Loucy (cell line): ENCODE measurements around the gene CYP2D6.

Experiments
- H2AFZ ChIP-seq: fragments of 200-600 bp; sonication (generic); 2 replicates; pipeline ENCODE4 v1.6.0; 2016; ENCODE audit warnings: antibody characterized with exemption, mild to moderate bottlenecking, low read length, moderate library complexity
- H3F3A ChIP-seq: fragments of 200-600 bp; 2 replicates; pipeline ENCODE4 v1.6.0; 2016; ENCODE audit warnings: antibody characterized with exemption, low read depth, mild to moderate bottlenecking
- H3K27me3 ChIP-seq: fragments of 200-600 bp; sonication (generic); 2 replicates; pipeline ENCODE4 v1.6.1; 2014; ENCODE audit warnings: low read length, mild to moderate bottlenecking; ENCODE audit not compliant: insufficient read depth, poor library complexity, severe bottlenecking
- H3K36me3 ChIP-seq: fragments of 200-600 bp; sonication (generic); 2 replicates; pipeline ENCODE4 v1.6.1; 2016; ENCODE audit warnings: low read length; ENCODE audit not compliant: insufficient read depth
- H3K4me1 ChIP-seq: fragments of 200-600 bp; sonication (generic); 2 replicates; pipeline ENCODE4 v1.5.1; 2014; ENCODE audit warnings: low read length, mild to moderate bottlenecking; ENCODE audit not compliant: insufficient read depth, poor library complexity, severe bottlenecking
- H3K4me2 ChIP-seq: fragments of 200-600 bp; sonication (generic); 2 replicates; pipeline ENCODE4 v1.6.0; 2014; ENCODE audit warnings: antibody characterized with exemption, low read length, low read depth, mild to moderate bottlenecking; ENCODE audit not compliant: poor library complexity, severe bottlenecking
- H3K4me3 ChIP-seq: fragments of 200-600 bp; sonication (generic); 2 replicates; pipeline ENCODE4 v1.5.1; 2014; ENCODE audit warnings: low read length, mild to moderate bottlenecking, mixed read lengths; ENCODE audit not compliant: poor library complexity, severe bottlenecking
- H3K79me2 ChIP-seq: fragments of 200-600 bp; sonication (generic); 2 replicates; pipeline ENCODE4 v1.6.1; 2014; ENCODE audit warnings: low read length; ENCODE audit not compliant: insufficient read depth
- H3K9ac ChIP-seq: fragments of 200-600 bp; sonication (generic); 2 replicates; pipeline ENCODE4 v1.6.0; 2014; ENCODE audit warnings: mild to moderate bottlenecking, low read depth, low read length, moderate library complexity; ENCODE audit not compliant: poor library complexity, severe bottlenecking
- H3K9me2 ChIP-seq: fragments of 200-600 bp; sonication (generic); replicated peaks from 2 replicates; pipeline ENCODE4 v1.6.1; 2016; ENCODE audit warnings: low read depth, low read length, mixed read lengths
- H3K9me3 ChIP-seq: fragments of 200-600 bp; sonication (generic); 2 replicates; pipeline ENCODE4 v1.6.1; 2014; ENCODE audit warnings: mild to moderate bottlenecking, antibody characterized with exemption, low read length, low read depth; ENCODE audit not compliant: insufficient read depth
- H4K20me1 ChIP-seq: fragments of 200-600 bp; sonication (generic); 2 replicates; pipeline ENCODE4 v1.6.0; 2014; ENCODE audit warnings: antibody characterized with exemption, low read length, mild to moderate bottlenecking; ENCODE audit not compliant: insufficient read depth, poor library complexity, severe bottlenecking
- CTCF ChIP-seq: fragments of 200-600 bp; sonication (generic); conservative IDR thresholded peaks from 2 replicates; pipeline ENCODE4 v1.5.1; 2014; ENCODE audit warnings: mild to moderate bottlenecking, antibody characterized with exemption, low read length
- EZH2phosphoT487 ChIP-seq: fragments of 200-600 bp; IDR thresholded peaks from 2 replicates; pipeline ENCODE4 v1.6.1; 2018; ENCODE audit warnings: antibody characterized with exemption, mild to moderate bottlenecking, moderate library complexity, borderline replicate concordance

The CYP2D6 gene

GRCh38 chr22:42084874-42085273 lies 45.7 kb downstream of the CYP2D6 start:
- peaks cover 81% of the 10 kb centered on the region for H3K79me2 ChIP-seq
- 0 out of 2 replicates have a peak, but pooled peaks cover 9% of the 10 kb centered on the region for H3F3A ChIP-seq
- no peak overlapping the region for H3K9ac ChIP-seq
- peaks cover 40% of the 10 kb centered on the region for H3K36me3 ChIP-seq
- H3K4me1 ChIP-seq, result peaks cover 24% of the 10 kb centered on the region
- no peak overlapping the region for H3K4me2 ChIP-seq
- H4K20me1 ChIP-seq, result peaks cover 23% of the 10 kb centered on the region
- H3K9me3 ChIP-seq, result no peaks in the 10 kb centered on the region
- no peak for TF ChIP-seq CTCF
- no peak for TF ChIP-seq EZH2phosphoT487
- H3K4me3 ChIP-seq, result no peak overlapping the region
- H2AFZ ChIP-seq, result no peak overlapping the region
- H3K9me2 ChIP-seq, result no peaks in the 10 kb centered on the region
- H3K27me3 ChIP-seq, result no peaks in the 10 kb centered on the region

GRCh38 chr22:42083119-42083518 lies 47.5 kb downstream of the CYP2D6 start:
- Histone ChIP-seq H3K4me2 (no peak overlapping the region), H3K9me3 (no peaks in the 10 kb centered on the region), H4K20me1 (peaks cover 11% of the 10 kb centered on the region), H3K4me3 (no peak overlapping the region), H3K4me1 (peaks cover 24% of the 10 kb centered on the region), H2AFZ (no peak overlapping the region), H3K36me3 (peaks cover 40% of the 10 kb centered on the region), H3F3A (0 out of 2 replicates have a peak, but pooled peaks cover 9% of the 10 kb centered on the region), H3K27me3 (no peaks in the 10 kb centered on the region), H3K79me2 (peaks cover 64% of the 10 kb centered on the region), H3K9ac (no peak overlapping the region), H3K9me2 (no peaks in the 10 kb centered on the region)
- TF ChIP-seq CTCF (no peak), EZH2phosphoT487 (no peak)

GRCh38 chr22:42080287-42080686 lies 50.3 kb downstream of the CYP2D6 start:
- Histone ChIP-seq H3F3A (no peaks in the 10 kb centered on the region), H3K9me3 (no peaks in the 10 kb centered on the region), H3K36me3 (peaks cover 21% of the 10 kb centered on the region; the same call in 1 of the 2 replicates), H3K27me3 (no peaks in the 10 kb centered on the region), H3K4me2 (peak overlapping the region; percentile 89), H3K4me3 (peak overlapping the region; percentile 97), H3K4me1 (peaks cover 24% of the 10 kb centered on the region), H3K9ac (peak overlapping the region; percentile 89), H3K79me2 (peaks cover 42% of the 10 kb centered on the region), H4K20me1 (peaks cover 4% of the 10 kb centered on the region), H3K9me2 (no peaks in the 10 kb centered on the region), H2AFZ (peak overlapping the region; percentile 95)
- TF ChIP-seq CTCF (no peak), EZH2phosphoT487 (no peak)
